Activated B cell treated with CpG ODN at 0.5 μM for 24 hours (primary cell): ENCODE results near the gene BIK. TPM values are rescaled to one million over a fixed set of nuclear protein-coding genes. Genes with fewer than 3 reads are reported as not detected.

Experiments
- ATAC-seq: fragments of 200-7000 bp; cut with Tn5 transposase; one replicate; pipeline ENCODE4 v1.10.0; 2021; ENCODE audit warnings: low read depth, mild to moderate bottlenecking, moderate library complexity
- CTCF ChIA-PET: fragments of 350-600 bp; sonication (Branson Sonifier 250); formaldehyde crosslinking; loops from one replicate; lab custom pipeline; 2021; ENCODE audit warnings: antibody characterized with exemption; lab: Charles Lee
- POLR2A ChIA-PET: fragments of 350-600 bp; sonication (Branson Sonifier 250); formaldehyde crosslinking; loops from one replicate; lab custom pipeline; 2021; ENCODE audit warnings: antibody characterized with exemption; lab: Charles Lee
- DNase-seq: peaks from one replicate; pipeline ENCODE4 v3.0.0; 2022
- H3K27ac Mint-ChIP-seq: one replicate; pipeline ENCODE4 v1.8.0; 2020; ENCODE audit warnings: mixed read lengths
- H3K27me3 Mint-ChIP-seq: one replicate; pipeline ENCODE4 v1.8.0; 2021; ENCODE audit warnings: mixed read lengths
- H3K36me3 Mint-ChIP-seq: one replicate; pipeline ENCODE4 v1.8.0; 2021; ENCODE audit warnings: low read depth, mixed read lengths
- H3K4me1 Mint-ChIP-seq: one replicate; pipeline ENCODE4 v1.8.0; 2021; ENCODE audit warnings: mixed read lengths
- H3K4me3 Mint-ChIP-seq: one replicate; pipeline ENCODE4 v1.8.0; 2020; ENCODE audit warnings: mild to moderate bottlenecking, mixed read lengths
- H3K9me3 Mint-ChIP-seq: one replicate; pipeline ENCODE4 v1.8.0; 2020; ENCODE audit warnings: mixed read lengths
- CTCF ChIP-seq: fragments of 200-600 bp; IDR thresholded peaks from one replicate; pipeline ENCODE4 v1.8.0; 2022; ENCODE audit warnings: antibody characterized with exemption, mild to moderate bottlenecking
- intact Hi-C: fragments of 100-400 bp; cut with micrococcal nuclease; formaldehyde crosslinking; loops from one replicate; pipeline ENCODE4 v1.15.1; 2024
- total RNA-seq: library from RNA; stranded (reverse); gene quantifications from 2 replicates; pipeline ENCODE4 v1.2.3, GENCODE V29; 2022

Gene BIK
- total RNA-seq, 1 donor from 2014 or later, result 2.6 TPM

GRCh38 chr22:43156413-43156812 lies 45.9 kb downstream of the BIK start:
- Mint-ChIP-seq H3K36me3 (peaks cover 2% of the 10 kb centered on the region), H3K4me3 (no peak overlapping the region), H3K27me3 (no peaks in the 10 kb centered on the region), H3K27ac (no peak overlapping the region), H3K9me3 (no peaks in the 10 kb centered on the region), H3K4me1 (peaks cover 24% of the 10 kb centered on the region)
- DNase-seq, result no peak
- no peak for TF ChIP-seq CTCF
- ATAC-seq, result no peak
- ChIA-PET CTCF (no interaction called here), POLR2A (no interaction called here)
- intact Hi-C loops, result no loop called here

DNA sequence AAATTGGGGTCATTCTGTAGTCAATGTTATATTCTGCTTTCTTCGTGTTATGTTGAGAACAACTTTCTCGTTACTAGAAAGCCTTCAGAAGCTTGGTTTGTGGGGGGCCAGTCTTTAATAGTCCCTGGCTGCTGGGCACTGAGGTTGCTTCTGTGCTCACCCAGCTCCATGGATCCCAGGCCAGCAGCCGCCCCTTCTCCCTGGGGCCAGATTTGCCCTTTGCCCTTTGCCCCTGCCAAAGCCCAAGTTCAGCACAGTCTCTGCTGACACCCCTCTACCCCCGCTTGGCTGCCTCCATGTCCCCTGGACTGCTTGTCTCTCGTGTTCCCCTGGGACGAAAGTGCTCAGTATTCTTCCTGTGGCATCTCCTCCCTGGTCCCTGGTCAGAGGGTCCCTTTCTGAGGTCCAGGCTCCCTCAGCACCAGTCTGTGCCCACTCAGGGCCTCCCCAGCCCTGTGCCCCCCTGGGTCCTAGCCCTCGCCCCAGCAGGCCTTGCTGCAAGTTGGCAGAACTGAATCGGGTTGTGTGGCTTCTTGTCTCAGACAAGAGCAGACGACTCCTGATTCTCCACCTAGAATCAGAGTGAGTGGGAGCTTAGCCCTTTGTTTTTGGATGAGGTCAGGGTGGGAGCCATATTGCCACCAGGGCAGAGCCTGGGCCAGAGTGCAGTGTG lies 47.5 kb downstream of the BIK start:
- H3K9me3 Mint-ChIP-seq, result no peaks in the 10 kb centered on the region
- POLR2A ChIA-PET, result no interaction called here
- DNase-seq (no peak), ATAC-seq (no peak)
- no peak for TF ChIP-seq CTCF
- H3K36me3 Mint-ChIP-seq, result peaks cover 2% of the 10 kb centered on the region
- CTCF ChIA-PET, result no interaction called here
- H3K4me1 Mint-ChIP-seq, result peaks cover 15% of the 10 kb centered on the region
- no peak overlapping the region for H3K4me3 Mint-ChIP-seq
- no peaks in the 10 kb centered on the region for H3K27me3 Mint-ChIP-seq
- intact Hi-C loops, result no loop called here
- H3K27ac Mint-ChIP-seq, result no peak overlapping the region

GRCh38 chr22:43158778-43159483 lies 48.4 kb downstream of the BIK start:
- Mint-ChIP-seq H3K27me3 (no peaks in the 10 kb centered on the region), H3K4me3 (no peak overlapping the region), H3K27ac (no peak overlapping the region), H3K9me3 (no peaks in the 10 kb centered on the region), H3K36me3 (peaks cover 2% of the 10 kb centered on the region), H3K4me1 (peaks cover 17% of the 10 kb centered on the region)
- no peak for ATAC-seq
- DNase-seq, result no peak
- intact Hi-C loops, result no loop called here
- TF ChIP-seq CTCF, result no peak
- POLR2A ChIA-PET, result interaction anchor here (1.1 kb wide), 1 partner anchor 29 kb away, joined by 3 read pairs; no protein-coding TSS in a partner anchor
- CTCF ChIA-PET, result no interaction called here

DNA sequence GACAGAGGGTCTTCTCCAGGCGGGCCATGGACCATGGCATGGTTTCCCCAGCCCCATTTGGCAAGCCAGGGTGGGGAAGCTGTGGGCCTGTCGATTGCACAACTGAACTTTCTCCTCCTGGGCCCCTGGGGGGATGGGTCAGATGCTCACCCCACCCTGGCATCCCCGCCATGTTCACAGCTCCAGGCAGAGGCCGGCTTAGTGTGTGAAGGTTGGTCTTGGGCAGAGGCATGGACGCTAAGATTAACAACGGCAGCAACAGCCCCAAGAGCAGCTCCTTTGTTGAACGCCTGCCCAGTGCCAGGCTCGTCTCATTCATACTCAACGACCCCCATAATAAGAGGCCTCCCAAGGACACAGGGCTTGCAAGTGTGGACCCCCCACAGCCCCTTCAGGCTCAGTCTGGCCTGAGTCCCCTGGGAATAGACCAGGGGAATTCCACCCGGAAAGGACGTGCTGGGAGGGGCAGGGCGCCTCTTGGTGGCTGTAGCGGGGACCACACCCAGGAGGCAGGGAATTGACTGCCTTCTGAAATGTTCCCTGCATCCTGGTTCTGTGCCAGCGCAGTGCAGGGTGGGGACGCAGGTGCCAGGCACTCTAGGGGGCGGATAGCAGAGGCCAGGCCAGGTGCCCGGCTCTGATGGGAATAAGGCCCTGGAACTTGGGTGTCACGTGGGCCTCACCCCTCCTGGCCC lies 49.1 kb downstream of the BIK start:
- H3K9me3 Mint-ChIP-seq, result no peaks in the 10 kb centered on the region
- TF ChIP-seq CTCF, result no peak
- H3K4me1 Mint-ChIP-seq, result peaks cover 21% of the 10 kb centered on the region
- H3K36me3 Mint-ChIP-seq, result peaks cover 2% of the 10 kb centered on the region
- H3K4me3 Mint-ChIP-seq, result no peak overlapping the region
- intact Hi-C loops, result no loop called here
- H3K27me3 Mint-ChIP-seq, result no peaks in the 10 kb centered on the region
- no peak overlapping the region for H3K27ac Mint-ChIP-seq
- POLR2A ChIA-PET, result interaction anchor here (1.1 kb wide), 1 partner anchor 28 kb away, joined by 3 read pairs; no protein-coding TSS in a partner anchor
- CTCF ChIA-PET, result no interaction called here
- no peak for DNase-seq
- ATAC-seq, result no peak
